Islet precursor cell (in vitro differentiated cells): ENCODE results near the gene NPW.
"Not testable (repeated sequence)": the region's sequence is repeated elsewhere in the genome, so short reads cannot be mapped to it uniquely, and the experiment has no call there.

Experiments used
- DNase-seq: peaks from one replicate; pipeline ENCODE4 v3.0.0-alpha.2; 2018

NPW gene

GRCh38 chr16:2023092-2024031, 3.8 kb downstream of the NPW start:
- peak; percentile 97 for DNase-seq

GRCh38 chr16:2024032-2024420, 4.4 kb downstream of the NPW start:
- no peak for DNase-seq

- no peak for DNase-seq
These were observed 5.7 kb downstream of the NPW start for GRCh38 chr16:2025251-2025650.

- no peak for DNase-seq
These were observed 6.4 kb downstream of the NPW start for GRCh38 chr16:2025878-2026460.

GRCh38 chr16:2026461-2027023, 7.0 kb downstream of the NPW start, which contains the start of gene NHERF2:
Gene NHERF2, plus strand, starts transcription at chr16:2026902. Its CDS starts 104 bp downstream, at chr16:2027006.
- DNase-seq: no peak

GRCh38 chr16:2027024-2028010, 7.7 kb downstream of the NPW start:
- DNase-seq: peak; percentile 88

- DNase-seq: no peak
These were observed 8.6 kb downstream of the NPW start for GRCh38 chr16:2028146-2028545.

- DNase-seq: no peak
These were observed 9.1 kb downstream of the NPW start for GRCh38 chr16:2028620-2029220.

GRCh38 chr16:2029350-2029749, 9.8 kb downstream of the NPW start:
- no peak for DNase-seq

- DNase-seq: no peak
These were observed 10.5 kb downstream of the NPW start for GRCh38 chr16:2030036-2030435.

- DNase-seq: no peak
These were observed 11.5 kb downstream of the NPW start for GRCh38 chr16:2031081-2031577.

- DNase-seq: no peak
These were observed 12.9 kb downstream of the NPW start for GRCh38 chr16:2032285-2033056.

GRCh38 chr16:2033057-2033908, 13.7 kb downstream of the NPW start:
- peak; percentile 83 for DNase-seq

- not testable (repeated sequence) for DNase-seq
These were observed 14.5 kb downstream of the NPW start for GRCh38 chr16:2033909-2034695.

GRCh38 chr16:2034696-2035430, 15.3 kb downstream of the NPW start:
- DNase-seq: no peak

GRCh38 chr16:2035431-2036199, 16.0 kb downstream of the NPW start:
- DNase-seq: peak; percentile 76

GRCh38 chr16:2036200-2036966, 16.8 kb downstream of the NPW start:
- no peak for DNase-seq
